Adrenal gland (tissue), 5 donors: ENCODE results near the gene ZBTB39.

Experiments
- CTCF ChIP-seq, 6 experiments: fragments of 450-650 bp in 4 of 6; fragments of 200-600 bp in 2 of 6; sonication (generic) in 1 of 6; IDR thresholded peaks; 1 replicate in 5 of 6; 2 replicates in 1 of 6; pipeline versions ENCODE4 v1.5.1 to v1.8.0; 2016 to 2021; ENCODE audit warnings: antibody characterized with exemption in 6 of 6, mild to moderate bottlenecking in 2 of 6, moderate library complexity in 1 of 6
- POLR2A ChIP-seq, 2 donors: fragments of 450-650 bp; IDR thresholded peaks; one replicate each; pipeline ENCODE4 v1.6.1; 2017; ENCODE audit warnings: antibody characterized with exemption in 2 of 2, mild to moderate bottlenecking in 2 of 2, moderate library complexity in 1 of 2
- donor health status: DM: no; HTN: no; CAD: no.

- TF ChIP-seq CTCF (IDR thresholded peaks at IDR 0.05): no peak
- no peak for TF ChIP-seq POLR2A (IDR thresholded peaks at IDR 0.05)
Observed at GRCh38 chr12:56954958-56955355, 51.4 kb downstream of the ZBTB39 start.
